B cell (primary cell): ENCODE data around the gene CTBP2. TPM values are rescaled to one million over a fixed set of nuclear protein-coding genes. Genes with fewer than 3 reads are reported as not detected.

Experiments
- ATAC-seq: fragments of 200-7000 bp; cut with Tn5 transposase; one replicate; pipeline ENCODE4 v1.10.0; 2021; ENCODE audit warnings: low read depth, mild to moderate bottlenecking, moderate number of reproducible peaks, moderate library complexity
- CTCF ChIA-PET: fragments of 350-600 bp; sonication (Branson Sonifier 250); formaldehyde crosslinking; loops from one replicate; lab custom pipeline; 2021; ENCODE audit warnings: antibody characterized with exemption, inconsistent platforms; lab: Charles Lee
- POLR2A ChIA-PET: fragments of 350-600 bp; sonication (Branson Sonifier 250); formaldehyde crosslinking; loops from one replicate; lab custom pipeline; 2021; ENCODE audit warnings: antibody characterized with exemption; lab: Charles Lee
- DNase-seq: peaks from one replicate; pipeline ENCODE4 v3.0.0; 2013
- H2AFZ ChIP-seq: 2 replicates; pipeline ENCODE4 v1.6.1; 2012; ENCODE audit warnings: mild to moderate bottlenecking, low read depth, low read length; ENCODE audit not compliant: insufficient read depth, poor library complexity, severe bottlenecking
- H3K27ac ChIP-seq, 2 donors: 1 replicate in 1 of 2; 2 replicates in 1 of 2; pipeline ENCODE4 v1.5.1; 2012 to 2013; ENCODE audit warnings: low read length in 2 of 2, mild to moderate bottlenecking in 2 of 2, moderate library complexity in 1 of 2
- H3K27me3 ChIP-seq, 4 experiments: fragments of 200-600 bp in 1 of 4; sonication (generic) in 1 of 4; replicated peaks in 1 of 4; 1 replicate in 2 of 4; 2 replicates in 2 of 4; pipeline versions ENCODE4 v1.6.1 to v1.7.0; 2013 to 2016; ENCODE audit warnings: low read length in 3 of 4, mild to moderate bottlenecking in 2 of 4, mixed read lengths in 1 of 4, moderate library complexity in 1 of 4; ENCODE audit not compliant: insufficient read depth in 4 of 4, control insufficient read depth in 3 of 4; ENCODE audit errors: control extremely low read depth in 1 of 4
- H3K36me3 ChIP-seq, 2 experiments: replicated peaks in 1 of 2; 1 replicate in 1 of 2; 2 replicates in 1 of 2; pipeline versions ENCODE4 v1.6.1 to v1.7.1; 2013; ENCODE audit warnings: low read length in 1 of 2; ENCODE audit not compliant: insufficient read depth in 2 of 2, control insufficient read depth in 1 of 2; ENCODE audit errors: control extremely low read depth in 1 of 2, extremely low read depth in 1 of 2
- H3K4me1 ChIP-seq, 2 donors: fragments of 200-600 bp in 1 of 2; sonication (generic) in 1 of 2; 1 replicate in 1 of 2; 2 replicates in 1 of 2; pipeline versions ENCODE4 v1.5.1 to v1.6.1; 2013 to 2017; ENCODE audit warnings: low read length in 2 of 2; ENCODE audit not compliant: control insufficient read depth in 2 of 2, insufficient read depth in 2 of 2
- H3K4me2 ChIP-seq: replicated peaks from 2 replicates; pipeline ENCODE3; 2012; ENCODE audit warnings: mild to moderate bottlenecking, low read depth, low read length; ENCODE audit not compliant: poor library complexity, severe bottlenecking
- H3K4me3 ChIP-seq, 5 experiments: fragments of 200-600 bp in 1 of 5; sonication (generic) in 1 of 5; 1 replicate in 3 of 5; 2 replicates in 2 of 5; pipeline versions ENCODE4 v1.5.1 to v1.7.0; 2011 to 2016; ENCODE audit warnings: low read length in 4 of 5, mild to moderate bottlenecking in 4 of 5, low read depth in 2 of 5, control low read depth in 1 of 5, moderate library complexity in 1 of 5; ENCODE audit not compliant: insufficient read depth in 1 of 5; ENCODE audit errors: control extremely low read depth in 1 of 5, extremely low read depth in 1 of 5
- H3K79me2 ChIP-seq: fragments of 200-600 bp; sonication (generic); one replicate; pipeline ENCODE4 v1.6.0; 2016; ENCODE audit warnings: low read length; ENCODE audit not compliant: control insufficient read depth, insufficient read depth
- H3K9ac ChIP-seq: fragments of 200-600 bp; sonication (generic); 2 replicates; pipeline ENCODE4 v1.6.1; 2017; ENCODE audit warnings: mild to moderate bottlenecking, low read length, moderate library complexity
- H3K9me3 ChIP-seq, 3 donors: one replicate each; pipeline versions ENCODE4 v1.6.1 to v1.7.1; 2013; ENCODE audit warnings: low read length in 2 of 3; ENCODE audit not compliant: control insufficient read depth in 2 of 3, insufficient read depth in 1 of 3; ENCODE audit errors: control extremely low read depth in 1 of 3
- H4K20me1 ChIP-seq: 2 replicates; pipeline ENCODE4 v1.6.0; 2012; ENCODE audit warnings: mild to moderate bottlenecking, low read length; ENCODE audit not compliant: insufficient read depth, control insufficient read depth, poor library complexity, severe bottlenecking
- H3K27ac Mint-ChIP-seq: one replicate; pipeline ENCODE4 v1.8.0; 2021; ENCODE audit warnings: mixed read lengths
- H3K27me3 Mint-ChIP-seq: one replicate; pipeline ENCODE4 v1.8.0; 2021; ENCODE audit warnings: mixed read lengths
- H3K4me1 Mint-ChIP-seq: one replicate; pipeline ENCODE4 v1.8.0; 2021; ENCODE audit warnings: mixed read lengths
- H3K4me3 Mint-ChIP-seq: one replicate; pipeline ENCODE4 v1.8.0; 2021; ENCODE audit warnings: mixed read lengths
- H3K9me3 Mint-ChIP-seq: one replicate; pipeline ENCODE4 v1.8.0; 2022; ENCODE audit warnings: mixed read lengths; ENCODE audit not compliant: insufficient read depth
- CTCF ChIP-seq: fragments of 200-600 bp; IDR thresholded peaks from one replicate; pipeline ENCODE4 v1.8.0; 2022; ENCODE audit warnings: antibody characterized with exemption, mild to moderate bottlenecking
- EZH2 ChIP-seq: IDR thresholded peaks from 2 replicates; pipeline ENCODE4 v1.6.1; 2012; ENCODE audit warnings: borderline replicate concordance, low read depth, mild to moderate bottlenecking, moderate library complexity, low read length; ENCODE audit not compliant: insufficient read depth, poor library complexity, severe bottlenecking
- WGBS: methylation state at CpG from one replicate; pipeline ENCODE4 v1.1.5; 2013; ENCODE audit warnings: missing lambda C conversion rate; ENCODE audit not compliant: insufficient coverage; 5-methylcytosine and 5-hydroxymethylcytosine counted together
- intact Hi-C: fragments of 100-400 bp; cut with micrococcal nuclease; formaldehyde crosslinking; loops from one replicate; pipeline ENCODE4 v1.10.0; 2022
- polyA plus RNA-seq: library from polyadenylated mRNA; depleted of rRNA; stranded (reverse); fragments of >200 nt; gene quantifications from 2 replicates; pipeline ENCODE4 v1.2.3, GENCODE V29; 2012
- total RNA-seq, 2 donors: library from RNA; stranded (reverse); fragments of 120-200 nt in 1 of 2; gene quantifications; 1 replicate in 1 of 2; 2 replicates in 1 of 2; pipeline versions ENCODE4 v1.2.3 to v1.2.4, GENCODE V29; 2013 to 2022

Gene CTBP2
- total and polyA plus RNA-seq, 2 donors (not counting 1 experiment from before 2014, with no cell fraction given) = 0.39 to 0.85 TPM

GRCh38 chr10:125026036-125026931 is 134.1 kb downstream of the CTBP2 start:
- H3K9me3 Mint-ChIP-seq = no peaks in the 10 kb centered on the region
- no peaks in the 10 kb centered on the region for H3K4me1 ChIP-seq

More at GRCh38 chr10:125026036-125026931, 134.1 kb downstream of the CTBP2 start:
- ATAC-seq (no peak), DNase-seq (no peak)
- 96% methylated on average over 50 of the region's 51 CpGs for WGBS
- Histone ChIP-seq H3K4me3 (no peak overlapping the region), H3K9me3 (no peaks in the 10 kb centered on the region), H3K9ac (no peak overlapping the region), H2AFZ (no peak overlapping the region), H3K27ac (no peak overlapping the region), H4K20me1 (no peaks in the 10 kb centered on the region), H3K36me3 (no peaks in the 10 kb centered on the region), H3K27me3 (peaks cover 0 to 12% (median 0%) of the 10 kb centered on the region in 4 experiments), H3K79me2 (no peaks in the 10 kb centered on the region), H3K4me2 (no peak overlapping the region)
- intact Hi-C loops = no loop called here
- TF ChIP-seq CTCF (no peak), EZH2 (no peak)
- H3K27me3 Mint-ChIP-seq = peaks cover 47% of the 10 kb centered on the region
- ChIA-PET POLR2A (no interaction called here), CTCF (no interaction called here)
- H3K4me1 Mint-ChIP-seq = peaks cover 13% of the 10 kb centered on the region
- no peak overlapping the region for H3K27ac Mint-ChIP-seq
- no peak overlapping the region for H3K4me3 Mint-ChIP-seq
